ENCODE measurements around the gene MEI1. TPM values are rescaled to one million over a fixed set of nuclear protein-coding genes. Genes with fewer than 3 reads are reported as not detected.
A peak's percentile ranks its signal among the peaks of the same experiment; 100 is the strongest.

Gene MEI1, protein sequence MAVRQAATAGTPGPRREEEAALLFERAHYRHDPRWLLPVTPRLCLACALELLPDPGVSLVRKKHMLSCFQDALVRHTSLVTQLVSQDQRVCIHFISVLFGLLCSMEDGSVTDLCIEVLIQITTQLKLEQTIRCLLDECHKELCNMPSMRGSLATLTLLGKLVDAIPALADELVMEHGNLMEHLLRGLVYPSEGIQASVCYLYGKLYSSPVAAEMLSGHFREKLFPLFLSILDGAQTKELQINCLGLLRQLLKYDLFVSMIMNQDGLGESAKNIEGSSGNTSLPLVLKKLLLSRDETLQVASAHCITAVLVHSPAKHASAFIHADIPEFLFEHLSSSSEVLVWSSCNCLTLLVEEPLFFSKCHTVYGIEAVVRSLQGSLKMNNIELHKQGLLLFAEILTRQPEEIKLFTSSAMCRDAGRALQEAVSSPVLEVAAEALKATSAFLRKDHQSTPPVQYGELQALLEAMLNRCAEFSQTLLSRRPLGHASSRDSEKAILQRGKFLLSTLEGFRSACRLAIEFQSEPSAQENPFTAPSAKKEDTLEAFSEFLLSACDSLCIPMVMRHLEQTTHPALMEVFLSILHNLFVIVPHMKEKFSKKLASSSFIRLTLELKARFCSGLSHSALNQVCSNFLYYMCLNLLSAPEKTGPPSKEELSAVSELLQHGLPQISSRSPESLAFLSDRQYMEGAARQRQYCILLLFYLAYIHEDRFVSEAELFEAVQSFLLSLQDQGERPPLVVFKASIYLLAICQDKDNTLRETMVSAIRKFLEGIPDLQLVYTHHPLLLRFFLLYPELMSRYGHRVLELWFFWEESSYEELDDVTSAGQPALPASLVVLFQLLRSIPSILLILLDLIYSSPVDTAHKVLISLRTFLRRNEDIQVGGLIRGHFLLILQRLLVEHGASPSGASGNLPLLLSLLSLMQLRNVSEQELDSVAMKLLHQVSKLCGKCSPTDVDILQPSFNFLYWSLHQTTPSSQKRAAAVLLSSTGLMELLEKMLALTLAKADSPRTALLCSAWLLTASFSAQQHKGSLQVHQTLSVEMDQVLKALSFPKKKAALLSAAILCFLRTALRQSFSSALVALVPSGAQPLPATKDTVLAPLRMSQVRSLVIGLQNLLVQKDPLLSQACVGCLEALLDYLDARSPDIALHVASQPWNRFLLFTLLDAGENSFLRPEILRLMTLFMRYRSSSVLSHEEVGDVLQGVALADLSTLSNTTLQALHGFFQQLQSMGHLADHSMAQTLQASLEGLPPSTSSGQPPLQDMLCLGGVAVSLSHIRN
- 10 to 100 TPM in 2 of 6 donors, 1 to 10 TPM in 3, under 1 TPM in 1; 0.89 to 20.7 (median 5.7) TPM for total RNA-seq

DNA sequence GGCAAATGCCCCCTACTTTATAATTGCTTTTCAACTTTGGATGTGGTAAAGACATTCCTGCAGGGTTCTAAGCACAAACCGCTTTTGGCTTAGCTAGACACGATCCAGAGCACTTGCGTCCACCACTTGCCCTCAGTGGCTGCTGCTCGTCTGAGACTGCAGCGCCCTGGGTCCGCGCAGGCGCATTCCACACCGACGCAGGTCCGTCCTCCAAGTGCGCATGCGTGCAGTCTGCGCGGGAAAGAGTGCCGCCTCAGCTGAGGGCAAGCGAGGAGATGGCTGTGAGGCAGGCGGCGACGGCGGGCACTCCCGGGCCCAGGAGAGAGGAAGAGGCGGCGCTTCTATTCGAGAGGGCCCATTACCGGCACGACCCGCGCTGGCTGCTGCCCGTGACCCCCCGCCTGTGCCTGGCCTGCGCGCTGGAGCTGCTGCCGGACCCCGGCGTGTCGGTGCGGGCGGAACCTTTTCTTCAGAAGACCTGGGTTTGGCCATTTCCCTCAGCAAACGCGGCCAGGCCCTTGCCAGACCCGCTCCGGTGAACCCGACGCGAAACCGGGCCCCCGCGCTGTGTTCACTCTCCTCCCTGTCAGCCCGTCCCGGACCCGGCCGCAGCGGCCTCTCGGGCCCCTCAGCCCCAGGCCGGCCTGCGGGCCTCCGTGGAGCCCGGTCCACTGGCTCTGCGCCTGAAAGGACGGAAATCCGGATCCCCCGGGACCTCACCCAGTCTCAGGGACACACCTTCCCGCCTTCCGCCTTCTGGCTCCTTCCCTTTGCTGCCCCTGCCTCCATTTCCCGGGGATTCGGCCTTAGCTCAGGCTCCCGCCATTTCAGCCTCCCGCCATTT lies at the start of gene MEI1:
MEI1 (plus strand) TSS at position 240 of the 844 bp plus-strand sequence; CDS start at position 276, 36 bp downstream.
- Histone ChIP-seq H3K36me3 (no peaks in the 10 kb centered on the region), H3K4me1 (peaks cover 14 to 19% (median 18%) of the 10 kb centered on the region in 4 donors), H3K27ac (no peak within 1 kb of the TSS), H3K9me3 (no peaks in the 10 kb centered on the region), H3K4me3 (peak within 1 kb of the TSS in 2 of 4 donors; percentile 23 to 25), H3K27me3 (no peaks in the 10 kb centered on the region)
- DNase-seq (peak; percentile 81 to 95), ATAC-seq (ENCODE audit: low FRiP score in 2 of 2) (peak in 1 of 2 donors; percentile 80)
- TF ChIP-seq POLR2A (IDR thresholded peaks at IDR 0.05) (no peak), EP300 (IDR thresholded peaks at IDR 0.05) (no peak), POLR2AphosphoS5 (IDR thresholded peaks at IDR 0.05) (no peak)
- TF ChIP-seq, protein P1, sequence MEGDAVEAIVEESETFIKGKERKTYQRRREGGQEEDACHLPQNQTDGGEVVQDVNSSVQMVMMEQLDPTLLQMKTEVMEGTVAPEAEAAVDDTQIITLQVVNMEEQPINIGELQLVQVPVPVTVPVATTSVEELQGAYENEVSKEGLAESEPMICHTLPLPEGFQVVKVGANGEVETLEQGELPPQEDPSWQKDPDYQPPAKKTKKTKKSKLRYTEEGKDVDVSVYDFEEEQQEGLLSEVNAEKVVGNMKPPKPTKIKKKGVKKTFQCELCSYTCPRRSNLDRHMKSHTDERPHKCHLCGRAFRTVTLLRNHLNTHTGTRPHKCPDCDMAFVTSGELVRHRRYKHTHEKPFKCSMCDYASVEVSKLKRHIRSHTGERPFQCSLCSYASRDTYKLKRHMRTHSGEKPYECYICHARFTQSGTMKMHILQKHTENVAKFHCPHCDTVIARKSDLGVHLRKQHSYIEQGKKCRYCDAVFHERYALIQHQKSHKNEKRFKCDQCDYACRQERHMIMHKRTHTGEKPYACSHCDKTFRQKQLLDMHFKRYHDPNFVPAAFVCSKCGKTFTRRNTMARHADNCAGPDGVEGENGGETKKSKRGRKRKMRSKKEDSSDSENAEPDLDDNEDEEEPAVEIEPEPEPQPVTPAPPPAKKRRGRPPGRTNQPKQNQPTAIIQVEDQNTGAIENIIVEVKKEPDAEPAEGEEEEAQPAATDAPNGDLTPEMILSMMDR (IDR thresholded peaks at IDR 0.05): no peak
- WGBS, 2 donors: 51% methylated on average over 31 to 39 of the region's 69 CpGs

DNA sequence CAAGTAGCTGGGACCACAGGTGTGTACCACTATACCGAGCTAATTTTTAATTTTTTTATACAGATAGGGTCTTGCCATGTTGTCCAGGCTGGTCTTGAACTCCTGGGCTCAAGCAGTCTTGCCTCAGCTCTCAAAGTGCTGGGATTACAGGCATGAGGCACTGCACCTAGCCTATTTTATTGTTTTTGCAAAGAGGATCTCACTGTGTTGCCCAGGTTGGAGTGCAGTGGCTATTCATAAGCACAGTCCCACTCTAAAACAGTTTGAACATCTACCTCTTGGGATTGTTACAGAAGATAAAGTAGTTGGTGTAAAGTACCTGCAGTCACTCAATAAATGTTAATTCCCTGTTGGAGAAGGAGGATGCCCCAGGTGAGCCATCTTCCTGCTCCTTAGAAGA lies 49.1 kb upstream of the MEI1 start:
- Histone ChIP-seq H3K9me3 (no peaks in the 10 kb centered on the region), H3K4me1 (no peaks in the 10 kb centered on the region), H3K27ac (no peak overlapping the region), H3K27me3 (no peaks in the 10 kb centered on the region), H3K4me3 (no peak overlapping the region), H3K36me3 (peaks cover 54 to 96% (median 84%) of the 10 kb centered on the region in 4 donors)
- no peak for ATAC-seq (ENCODE audit: low FRiP score in 2 of 2)
- no peak for DNase-seq
- TF ChIP-seq EP300 (IDR thresholded peaks at IDR 0.05): no peak
- TF ChIP-seq POLR2A (IDR thresholded peaks at IDR 0.05): no peak
- TF ChIP-seq POLR2AphosphoS5 (IDR thresholded peaks at IDR 0.05): no peak
- TF ChIP-seq, protein P1 (IDR thresholded peaks at IDR 0.05): no peak
- WGBS, 2 donors: 91 to 93% methylated on average over 1 of the region's 1 CpG

DNA sequence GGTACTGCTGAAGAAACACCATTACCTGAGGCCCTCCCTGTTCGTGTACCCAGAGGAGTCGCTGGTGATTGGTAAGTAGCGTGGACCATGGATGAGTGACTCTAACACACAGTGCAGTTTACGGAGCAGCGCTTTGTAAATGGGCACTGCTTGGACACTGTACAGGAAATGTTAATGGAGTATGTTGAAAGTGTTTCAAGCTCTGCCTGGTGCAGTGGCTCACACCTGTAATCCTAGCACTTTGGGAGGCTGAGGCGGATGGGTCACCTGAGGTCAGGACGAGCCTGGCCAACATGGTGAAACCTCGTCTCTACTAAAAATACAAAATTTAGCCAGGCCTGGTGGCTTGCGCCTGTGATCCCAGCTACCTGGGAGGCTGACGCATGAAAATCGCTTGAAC lies 48.5 kb upstream of the MEI1 start:
- H3K27me3 ChIP-seq: no peaks in the 10 kb centered on the region
- H3K4me3 ChIP-seq: no peak overlapping the region
- no peak for ATAC-seq (ENCODE audit: low FRiP score in 2 of 2)
- H3K27ac ChIP-seq: no peak overlapping the region
- WGBS, 2 donors: 93% methylated on average over 11 of the region's 11 CpGs
- DNase-seq: no peak
- no peaks in the 10 kb centered on the region for H3K9me3 ChIP-seq
- TF ChIP-seq POLR2A (IDR thresholded peaks at IDR 0.05) (no peak), EP300 (IDR thresholded peaks at IDR 0.05) (no peak), POLR2AphosphoS5 (IDR thresholded peaks at IDR 0.05) (no peak)
- TF ChIP-seq, protein P1 (IDR thresholded peaks at IDR 0.05): no peak
- H3K36me3 ChIP-seq: peaks cover 59 to 98% (median 86%) of the 10 kb centered on the region in 4 donors
- H3K4me1 ChIP-seq: no peaks in the 10 kb centered on the region

DNA sequence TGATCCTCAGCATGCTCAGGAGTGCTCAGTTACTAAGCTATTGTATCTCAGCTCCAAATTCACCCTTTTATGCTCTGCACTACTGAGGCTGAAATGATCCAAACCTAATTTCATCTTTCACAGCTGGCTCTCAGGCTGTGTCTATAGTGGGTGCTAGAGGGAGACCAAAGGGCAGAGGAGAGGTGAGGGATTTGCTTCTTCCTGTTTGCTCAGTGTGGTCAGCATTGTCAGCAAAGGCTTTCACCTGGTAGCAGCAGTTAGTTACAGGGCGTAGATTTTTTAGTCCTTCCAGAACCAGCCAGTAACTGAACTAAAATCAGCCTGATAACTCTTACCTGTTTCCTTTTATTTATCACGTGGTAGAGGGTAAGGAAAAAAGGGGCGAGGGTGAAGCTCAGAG lies 45.0 kb upstream of the MEI1 start:
- no peaks in the 10 kb centered on the region for H3K9me3 ChIP-seq
- no peak overlapping the region for H3K27ac ChIP-seq
- no peaks in the 10 kb centered on the region for H3K4me1 ChIP-seq
- peaks cover 76 to 100% (median 92%) of the 10 kb centered on the region in 4 donors for H3K36me3 ChIP-seq
- ATAC-seq (ENCODE audit: low FRiP score in 2 of 2): no peak
- 95 to 98% methylated on average over 3 of the region's 3 CpGs for WGBS, 2 donors
- H3K4me3 ChIP-seq: no peak overlapping the region
- DNase-seq: no peak
- TF ChIP-seq, protein P1 (IDR thresholded peaks at IDR 0.05): no peak
- no peak for TF ChIP-seq EP300 (IDR thresholded peaks at IDR 0.05)
- no peak for TF ChIP-seq POLR2A (IDR thresholded peaks at IDR 0.05)
- TF ChIP-seq POLR2AphosphoS5 (IDR thresholded peaks at IDR 0.05): no peak
- no peaks in the 10 kb centered on the region for H3K27me3 ChIP-seq

Data from upper lobe of left lung (tissue), 6 donors.